Uterus (tissue), 2 donors: ENCODE measurements around the gene RPL36.

Source experiments
- CTCF ChIP-seq, 4 experiments: fragments of 200-600 bp in 2 of 4; fragments of 450-650 bp in 2 of 4; sonication (generic) in 2 of 4; IDR thresholded peaks; one replicate each; pipeline ENCODE4 v1.5.1; 2016 to 2019; ENCODE audit warnings: antibody characterized with exemption in 4 of 4, mild to moderate bottlenecking in 2 of 4, moderate library complexity in 1 of 4
- POLR2A ChIP-seq, 2 donors: fragments of 450-650 bp; IDR thresholded peaks; one replicate each; pipeline ENCODE4 v1.6.1; 2016; ENCODE audit warnings: antibody characterized with exemption in 2 of 2, mild to moderate bottlenecking in 1 of 2, moderate library complexity in 1 of 2

GRCh38 chr19:5663904-5664303 is 26.2 kb upstream of the RPL36 start:
- TF ChIP-seq CTCF (IDR thresholded peaks at IDR 0.05) (no peak), POLR2A (IDR thresholded peaks at IDR 0.05) (no peak)
